ENCODE data around the gene CRACR2B.

DNA sequence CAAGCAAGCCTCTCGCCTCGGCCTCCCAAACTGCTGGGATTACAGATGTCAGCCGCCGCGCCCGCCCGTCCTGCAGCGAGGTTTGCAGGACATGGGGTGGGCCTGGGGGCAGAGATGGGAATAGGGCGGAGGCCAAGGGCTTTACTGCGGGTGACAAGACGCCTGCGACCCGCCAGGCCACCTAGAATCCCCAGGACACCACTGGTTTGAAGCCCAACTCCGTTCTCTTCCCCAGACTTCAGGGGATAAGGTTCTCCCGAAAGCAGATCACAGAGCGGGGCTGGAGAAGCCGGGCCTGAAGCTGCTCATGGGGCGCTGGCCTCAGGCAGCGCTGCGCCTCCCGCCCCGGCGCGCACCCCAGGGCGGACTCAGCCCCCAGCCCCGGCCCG, 14.3 kb downstream of the CRACR2B start:
- TF ChIP-seq, protein P1, sequence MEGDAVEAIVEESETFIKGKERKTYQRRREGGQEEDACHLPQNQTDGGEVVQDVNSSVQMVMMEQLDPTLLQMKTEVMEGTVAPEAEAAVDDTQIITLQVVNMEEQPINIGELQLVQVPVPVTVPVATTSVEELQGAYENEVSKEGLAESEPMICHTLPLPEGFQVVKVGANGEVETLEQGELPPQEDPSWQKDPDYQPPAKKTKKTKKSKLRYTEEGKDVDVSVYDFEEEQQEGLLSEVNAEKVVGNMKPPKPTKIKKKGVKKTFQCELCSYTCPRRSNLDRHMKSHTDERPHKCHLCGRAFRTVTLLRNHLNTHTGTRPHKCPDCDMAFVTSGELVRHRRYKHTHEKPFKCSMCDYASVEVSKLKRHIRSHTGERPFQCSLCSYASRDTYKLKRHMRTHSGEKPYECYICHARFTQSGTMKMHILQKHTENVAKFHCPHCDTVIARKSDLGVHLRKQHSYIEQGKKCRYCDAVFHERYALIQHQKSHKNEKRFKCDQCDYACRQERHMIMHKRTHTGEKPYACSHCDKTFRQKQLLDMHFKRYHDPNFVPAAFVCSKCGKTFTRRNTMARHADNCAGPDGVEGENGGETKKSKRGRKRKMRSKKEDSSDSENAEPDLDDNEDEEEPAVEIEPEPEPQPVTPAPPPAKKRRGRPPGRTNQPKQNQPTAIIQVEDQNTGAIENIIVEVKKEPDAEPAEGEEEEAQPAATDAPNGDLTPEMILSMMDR (IDR thresholded peaks at IDR 0.05), result no peak
- TF ChIP-seq POLR2A (IDR thresholded peaks at IDR 0.05), result no peak

Data from heart left ventricle (tissue), 13 donors.